Measurements from ENCODE around the gene ARHGAP4. TPM values are rescaled to one million over a fixed set of nuclear protein-coding genes. Genes with fewer than 3 reads are reported as not detected.
A peak's percentile ranks its signal among the peaks of the same experiment; 100 is the strongest.

The ARHGAP4 gene
- total and polyA plus RNA-seq, 2 donors from 2014 or later: 38.3 to 73.0 TPM

GRCh38 chrX:153937056-153937455, 11.0 kb upstream of the ARHGAP4 start:
- Histone ChIP-seq H3K27me3 (ENCODE audit: control insufficient read depth, insufficient read depth, low read length) (no peaks in the 10 kb centered on the region), H3K36me3 (ENCODE audit: control insufficient read depth in 2 of 3, insufficient read depth in 3 of 3, low read length in 3 of 3) (no peaks in the 10 kb centered on the region), H3K9me3 (ENCODE audit: control insufficient read depth in 2 of 3, insufficient read depth in 1 of 3, low read length in 3 of 3) (no peaks in the 10 kb centered on the region), H3K9ac (ENCODE audit: low read length in 3 of 3) (no peak overlapping the region), H3K4me3 (ENCODE audit: low read length in 3 of 3) (no peak overlapping the region), H3K4me1 (ENCODE audit: control insufficient read depth in 2 of 3, insufficient read depth in 2 of 3, low read depth in 1 of 3, low read length in 3 of 3) (peaks cover 0 to 2% (median 0%) of the 10 kb centered on the region in 3 donors), H3K27ac (ENCODE audit: low read depth in 2 of 2, low read length in 2 of 2) (no peak overlapping the region)
- TF ChIP-seq CTCF (IDR thresholded peaks at IDR 0.05; ENCODE audit: borderline replicate concordance, extremely low read depth, insufficient read depth): no peak
- DNase-seq: no peak
- intact Hi-C loops (cut with DNase I): no loop called here
- FAIRE-seq: no peak

- intact Hi-C loops (cut with DNase I): no loop called here
- no peaks in the 10 kb centered on the region for H3K36me3 ChIP-seq (ENCODE audit: control insufficient read depth in 2 of 3, insufficient read depth in 3 of 3, low read length in 3 of 3)
- no peak overlapping the region for H3K27ac ChIP-seq (ENCODE audit: low read depth in 2 of 2, low read length in 2 of 2)
- FAIRE-seq (no peak), DNase-seq (peak in 2 of 5 donors; percentile 60 to 71)
- H3K9me3 ChIP-seq (ENCODE audit: control insufficient read depth in 2 of 3, insufficient read depth in 1 of 3, low read length in 3 of 3): no peaks in the 10 kb centered on the region
- peaks cover 0 to 2% (median 0%) of the 10 kb centered on the region in 3 donors for H3K4me1 ChIP-seq (ENCODE audit: control insufficient read depth in 2 of 3, insufficient read depth in 2 of 3, low read depth in 1 of 3, low read length in 3 of 3)
- H3K9ac ChIP-seq (ENCODE audit: low read length in 3 of 3): no peak overlapping the region
- no peak for TF ChIP-seq CTCF (IDR thresholded peaks at IDR 0.05; ENCODE audit: borderline replicate concordance, extremely low read depth, insufficient read depth)
- H3K4me3 ChIP-seq (ENCODE audit: low read length in 3 of 3): no peak overlapping the region
- H3K27me3 ChIP-seq (ENCODE audit: control insufficient read depth, insufficient read depth, low read length): no peaks in the 10 kb centered on the region
These were observed 9.3 kb upstream of the ARHGAP4 start for GRCh38 chrX:153935326-153935851.

- H3K9ac ChIP-seq (ENCODE audit: low read length in 3 of 3): peak within 1 kb of the TSS in 1 of 3 donors; percentile 51
- intact Hi-C loops (cut with DNase I): no loop called here
- H3K27me3 ChIP-seq (ENCODE audit: control insufficient read depth, insufficient read depth, low read length): no peaks in the 10 kb centered on the region
- FAIRE-seq (no peak), DNase-seq (peak; percentile 78 to 93 (median 83))
- no peak within 1 kb of the TSS for H3K27ac ChIP-seq (ENCODE audit: low read depth in 2 of 2, low read length in 2 of 2)
- H3K4me1 ChIP-seq (ENCODE audit: control insufficient read depth in 2 of 3, insufficient read depth in 2 of 3, low read depth in 1 of 3, low read length in 3 of 3): peaks cover 0 to 2% (median 0%) of the 10 kb centered on the region in 3 donors
- H3K36me3 ChIP-seq (ENCODE audit: control insufficient read depth in 2 of 3, insufficient read depth in 3 of 3, low read length in 3 of 3): peaks cover 0 to 1% (median 0%) of the 10 kb centered on the region in 3 donors
- H3K9me3 ChIP-seq (ENCODE audit: control insufficient read depth in 2 of 3, insufficient read depth in 1 of 3, low read length in 3 of 3): no peaks in the 10 kb centered on the region
- H3K4me3 ChIP-seq (ENCODE audit: low read length in 3 of 3): peak within 1 kb of the TSS; percentile 57 to 72 (median 60)
- no peak for TF ChIP-seq CTCF (IDR thresholded peaks at IDR 0.05; ENCODE audit: borderline replicate concordance, extremely low read depth, insufficient read depth)
These were observed 8.8 kb upstream of the ARHGAP4 start, which contains the start of gene NAA10 for GRCh38 chrX:153934762-153935325. TSS of gene NAA10 (minus strand) at chrX:153935037. CDS start at chrX:153934904, 133 bp downstream.

All from kidney (tissue), 14 donors.